HG03520 (cell line): ENCODE results near the gene ASPG.

ENCODE experiments used
- ATAC-seq: cut with Tn5 transposase; IDR thresholded peaks from one replicate; pipeline ENCODE4 v1.9.1; 2021; ENCODE audit warnings: mild to moderate bottlenecking, moderate library complexity; ENCODE audit not compliant: unreplicated experiment

ASPG gene

DNA sequence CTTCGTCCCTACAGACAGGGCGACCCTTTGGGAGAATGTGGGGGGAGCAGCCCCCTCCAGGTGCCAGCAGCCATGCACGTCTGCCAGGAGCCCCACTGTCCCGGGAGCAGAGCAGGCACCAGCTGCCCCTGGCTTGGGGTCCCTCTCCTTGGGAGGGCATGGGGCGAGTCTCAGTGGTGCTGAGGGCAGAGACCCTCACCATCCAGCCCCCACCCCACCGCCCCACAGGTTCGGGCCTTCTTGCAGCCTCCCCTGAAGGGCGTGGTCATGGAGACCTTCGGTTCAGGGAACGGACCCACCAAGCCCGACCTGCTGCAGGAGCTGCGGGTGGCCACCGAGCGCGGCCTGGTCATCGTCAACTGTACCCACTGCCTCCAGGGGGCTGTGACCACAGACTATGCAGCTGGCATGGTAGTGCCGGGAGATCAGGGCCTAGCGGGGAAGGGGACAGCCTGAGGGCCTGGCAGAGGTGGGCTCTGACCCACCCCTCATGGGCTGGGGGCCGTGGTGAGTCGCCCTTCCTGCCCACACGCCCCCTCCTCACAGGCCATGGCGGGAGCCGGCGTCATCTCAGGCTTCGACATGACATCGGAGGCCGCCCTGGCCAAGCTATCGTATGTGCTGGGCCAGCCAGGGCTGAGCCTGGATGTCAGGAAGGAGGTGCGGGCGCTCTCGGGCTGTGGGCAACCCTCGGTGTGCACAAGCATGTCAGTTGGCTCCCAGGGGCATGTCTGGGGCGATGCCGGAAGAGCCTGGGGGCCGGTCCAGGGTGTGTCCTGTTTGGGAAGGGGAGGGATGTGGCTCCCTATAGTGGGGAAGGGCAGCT lies 18.8 kb downstream of the ASPG start:
- ATAC-seq, result no peak

DNA sequence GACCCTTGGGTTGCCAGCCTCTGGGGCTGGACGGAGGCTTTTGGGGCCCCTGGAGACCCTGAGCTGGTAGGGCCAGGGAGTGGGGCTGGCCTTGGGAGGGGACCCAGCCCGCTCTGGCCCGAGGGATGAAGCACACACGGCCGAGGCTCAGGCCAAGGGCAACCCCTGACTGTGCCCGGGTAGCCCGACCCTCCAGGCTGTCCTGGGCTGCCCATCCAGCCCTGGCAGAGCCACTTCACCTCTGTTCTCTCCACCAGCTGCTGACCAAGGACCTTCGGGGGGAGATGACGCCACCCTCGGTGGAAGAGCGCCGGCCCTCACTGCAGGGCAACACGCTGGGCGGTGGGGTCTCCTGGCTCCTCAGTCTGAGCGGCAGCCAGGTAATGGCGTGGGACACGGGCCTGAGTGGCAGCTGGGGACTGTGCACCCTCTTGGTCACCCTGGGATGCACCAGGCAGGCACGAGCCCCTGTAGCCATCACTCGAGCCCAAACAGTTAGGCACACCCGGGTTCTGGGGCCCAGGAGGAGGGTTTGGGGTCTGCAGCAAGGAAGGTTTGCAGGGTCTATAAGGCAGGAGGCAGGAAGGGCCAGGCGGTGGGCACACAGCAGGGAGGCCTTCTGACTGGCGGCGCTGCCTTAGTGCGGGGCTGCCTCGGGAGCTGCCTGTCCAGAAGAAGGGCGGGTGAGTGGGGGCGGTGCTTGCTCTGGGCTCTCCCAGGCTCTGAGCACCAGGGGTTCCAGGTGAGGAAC lies 19.7 kb downstream of the ASPG start:
- no peak for ATAC-seq

DNA sequence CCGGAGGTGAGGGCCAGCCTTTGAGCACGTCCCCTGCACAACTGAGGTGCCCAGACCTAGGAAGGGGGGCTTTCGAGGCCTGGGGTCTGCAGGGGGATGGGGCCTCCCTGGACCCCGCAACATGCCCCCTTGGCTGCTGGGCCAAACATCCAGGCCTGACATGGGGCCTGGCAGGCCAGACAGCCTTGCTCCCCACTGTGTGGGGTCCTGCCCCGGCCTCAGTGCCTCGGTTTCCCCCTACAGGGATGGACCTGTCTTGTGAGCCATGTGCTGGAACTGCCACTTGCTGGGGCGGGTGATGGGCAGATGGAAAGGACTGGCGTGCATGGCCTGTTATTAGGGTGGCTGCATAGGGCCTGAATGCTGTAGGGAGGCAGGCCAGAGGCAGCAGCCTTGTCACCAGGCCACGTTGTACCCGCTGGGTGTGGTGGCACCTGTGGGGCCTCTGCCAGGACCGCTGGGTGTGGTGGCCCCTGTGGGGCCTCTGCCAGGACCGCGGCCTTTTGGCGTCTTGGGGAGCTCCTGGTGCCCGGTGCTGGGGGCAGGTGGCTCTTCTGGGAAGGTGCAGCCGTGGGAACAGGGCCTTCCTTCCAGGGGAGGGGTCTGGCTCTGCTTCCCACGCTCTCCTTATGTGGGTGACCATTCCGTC lies 20.4 kb downstream of the ASPG start:
- no peak for ATAC-seq

DNA sequence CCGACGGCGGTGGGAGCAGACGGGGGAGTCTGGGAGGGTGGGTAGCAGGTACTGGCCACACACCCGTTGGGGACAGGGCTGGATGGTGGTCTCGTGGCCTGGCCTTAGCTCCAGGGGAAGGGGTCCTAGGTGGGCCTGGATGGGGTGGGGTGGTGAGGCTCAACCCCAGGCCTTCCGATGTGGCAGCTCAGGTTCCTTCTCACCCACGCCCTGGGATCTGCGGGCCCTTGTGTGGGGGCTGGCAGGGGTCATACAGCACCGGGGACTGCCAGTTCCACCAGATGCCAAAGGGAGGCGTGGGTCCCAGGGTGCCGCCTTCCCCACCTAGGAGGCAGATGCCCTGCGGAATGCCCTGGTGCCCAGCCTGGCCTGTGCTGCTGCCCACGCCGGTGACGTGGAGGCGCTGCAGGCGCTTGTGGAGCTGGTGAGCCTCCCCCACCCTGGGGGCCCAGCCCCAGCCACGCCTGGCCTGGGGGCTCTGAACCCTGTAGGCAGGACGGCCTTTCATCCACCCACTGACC lies 21.0 kb downstream of the ASPG start:
- no peak for ATAC-seq

GRCh38 chr14:104107101-104107581 lies 21.6 kb downstream of the ASPG start:
- ATAC-seq, result no peak

GRCh38 chr14:104107611-104108569 lies 22.4 kb downstream of the ASPG start:
- ATAC-seq, result no peak

GRCh38 chr14:104108570-104109541 lies 23.4 kb downstream of the ASPG start:
- no peak for ATAC-seq

DNA sequence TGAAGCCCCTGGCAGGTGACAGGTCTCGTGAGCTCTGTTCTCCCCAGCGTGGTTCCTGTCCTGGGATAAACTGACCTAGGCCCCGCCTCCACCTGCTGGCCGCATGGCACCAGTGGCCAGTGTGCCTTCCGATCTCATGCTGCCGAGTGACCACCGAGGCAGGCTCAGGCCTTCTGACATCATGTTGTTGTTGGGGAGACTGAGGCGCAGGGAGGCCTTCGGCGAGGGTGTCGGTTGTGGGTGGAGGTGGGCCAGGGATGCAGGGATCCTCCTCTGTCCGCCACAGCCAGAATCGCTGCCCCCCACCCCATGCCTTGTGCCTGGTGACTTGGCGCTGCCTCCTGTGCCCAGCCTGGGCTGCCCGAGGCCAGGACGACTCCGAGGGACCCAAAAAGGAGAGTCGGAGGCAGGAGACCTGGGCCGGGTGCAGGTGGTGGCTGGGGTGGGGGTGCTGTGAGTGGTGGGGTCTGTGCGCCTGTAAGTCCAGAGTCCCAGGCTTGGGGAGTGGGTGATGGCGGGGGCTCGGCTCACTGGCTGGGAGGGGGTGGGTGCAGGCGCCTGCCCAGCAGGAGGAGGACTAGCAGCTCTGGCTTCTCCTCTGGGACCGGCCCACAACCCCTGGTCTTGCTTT lies 24.3 kb downstream of the ASPG start:
- no peak for ATAC-seq

DNA sequence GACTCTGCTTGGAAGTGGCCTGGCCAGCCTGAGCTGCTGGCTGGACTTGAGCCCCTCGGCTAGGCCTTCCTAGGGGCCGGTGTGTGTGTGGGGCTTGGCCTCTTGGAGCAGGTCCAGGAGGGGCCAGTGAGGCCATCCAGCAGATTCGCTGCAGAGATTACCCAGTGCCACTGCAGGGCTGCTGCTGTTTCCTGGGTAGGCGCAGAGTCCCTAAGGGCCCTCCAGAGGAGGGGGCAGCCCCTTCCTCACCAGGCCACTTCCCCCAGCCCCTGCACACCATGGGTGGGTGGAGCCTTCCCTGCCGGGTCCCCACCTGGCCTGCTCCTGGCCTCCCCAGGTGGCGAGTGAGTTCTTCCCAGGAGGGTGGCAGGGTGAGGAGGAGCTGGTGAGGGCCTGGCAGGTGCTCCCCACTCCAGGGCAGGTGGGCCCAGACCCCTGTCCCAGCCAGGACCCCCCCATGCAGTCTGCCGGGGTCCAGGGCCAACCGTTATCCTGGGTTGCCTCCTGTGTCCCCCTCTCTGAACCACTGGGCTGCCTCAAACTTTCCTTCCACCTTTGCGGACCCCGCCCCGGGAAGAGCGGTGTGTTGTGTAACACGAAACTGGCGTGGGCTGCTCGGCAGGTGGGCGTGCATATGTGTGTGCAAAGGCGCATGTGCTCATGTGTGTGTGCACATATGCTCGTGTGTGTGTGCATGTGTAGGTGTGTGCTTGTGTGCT lies 25.1 kb downstream of the ASPG start:
- ATAC-seq, result no peak

GRCh38 chr14:104111301-104112112 lies 26.0 kb downstream of the ASPG start:
- ATAC-seq, result no peak

GRCh38 chr14:104112113-104112505 lies 26.6 kb downstream of the ASPG start:
- no peak for ATAC-seq

DNA sequence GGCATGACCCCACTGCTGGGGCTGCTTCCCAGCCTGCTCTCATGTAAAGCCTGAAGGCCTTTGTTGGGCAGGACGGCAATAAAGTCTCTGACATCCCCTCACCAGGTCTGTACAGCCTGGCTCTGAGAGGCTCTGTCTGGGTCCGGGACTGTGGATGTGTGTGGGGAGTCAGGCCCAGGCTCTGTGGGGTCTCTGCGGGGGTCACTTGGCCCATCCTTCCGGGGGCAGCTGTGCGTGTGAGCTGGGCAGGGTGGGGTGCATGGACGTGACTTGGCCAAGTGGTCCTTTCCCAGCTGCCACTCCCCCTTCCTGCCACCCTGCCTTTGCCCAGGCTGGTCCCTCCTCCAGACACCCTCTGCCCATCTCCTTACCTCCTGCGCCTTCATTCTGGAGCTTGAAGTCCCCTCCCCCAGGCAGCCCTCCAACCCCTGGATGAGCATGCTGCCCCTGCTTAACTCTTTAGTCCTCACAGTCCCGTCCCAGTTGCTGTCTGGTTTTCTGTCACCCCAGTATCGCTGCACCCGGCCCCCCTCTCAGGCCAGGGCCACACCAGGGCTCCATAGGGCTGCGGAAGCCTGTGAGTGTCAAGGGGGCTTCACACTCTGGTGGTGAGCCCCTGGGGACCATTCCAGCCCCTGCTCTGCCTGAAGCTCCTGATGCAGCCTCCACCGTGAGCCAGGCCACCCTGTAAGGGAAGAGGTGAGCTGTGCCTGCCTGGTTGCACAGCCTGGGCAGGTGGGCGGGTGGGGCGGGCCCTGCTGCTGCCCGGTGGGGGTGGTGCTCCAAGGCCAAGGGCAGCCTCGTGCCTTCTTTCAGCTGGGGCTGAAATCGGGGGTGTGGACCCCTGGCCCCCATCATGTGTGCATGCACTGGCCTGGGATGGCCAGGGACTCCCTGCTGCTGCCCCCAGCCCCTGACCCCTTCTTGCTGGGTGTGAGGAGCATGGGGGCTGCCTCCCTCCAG lies 27.4 kb downstream of the ASPG start:
- ATAC-seq, result no peak

DNA sequence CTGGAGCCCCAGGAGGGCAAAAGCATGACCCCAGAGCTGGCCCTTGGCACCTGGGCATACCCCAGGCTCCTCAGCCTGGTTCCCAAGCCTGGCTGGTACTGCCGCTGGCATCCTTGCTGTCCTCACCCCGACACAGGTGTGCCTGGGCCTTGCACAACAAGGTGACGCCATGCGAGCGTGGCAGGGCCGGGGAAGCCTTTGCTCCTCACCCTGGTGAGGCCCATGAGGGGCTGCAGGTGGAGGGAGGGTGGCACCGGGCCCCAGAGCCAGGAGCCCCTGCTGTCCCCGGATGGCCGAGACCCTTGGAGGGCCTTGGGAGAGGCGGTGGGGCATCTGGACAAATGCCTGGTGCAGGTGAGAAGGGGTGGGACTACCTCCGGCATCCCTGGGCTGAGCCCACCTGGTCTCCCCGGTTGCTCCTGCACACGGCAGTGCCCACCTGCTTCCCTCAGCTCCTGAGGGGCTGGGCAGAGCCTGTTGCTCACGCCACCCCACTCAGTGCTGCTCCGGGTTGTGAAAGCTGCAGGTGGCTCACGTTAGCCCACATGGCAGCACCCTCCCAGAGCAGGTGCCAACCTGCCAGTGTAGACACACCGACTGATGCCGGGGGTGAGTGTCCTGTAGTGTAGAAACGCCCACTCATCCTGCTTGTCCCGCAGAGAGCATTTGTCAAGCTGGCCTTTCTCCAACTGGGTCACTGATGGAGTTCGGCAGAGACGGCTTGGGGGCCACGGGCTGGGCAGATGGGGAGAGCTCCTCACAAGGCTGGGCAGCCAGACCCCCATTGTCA lies 28.3 kb downstream of the ASPG start:
- no peak for ATAC-seq

- no peak for ATAC-seq
Observed at GRCh38 chr14:104114421-104115130, 29.1 kb downstream of the ASPG start.
